NCI-H1092 treated with DMSO at 0.1 percent for 48 hours (cell line): ENCODE results near the gene TEAD3.

ENCODE experiments used
- DNase-seq: peaks from one replicate; lab custom pipeline; 2025; lab: John Stamatoyannopoulos, UW

TEAD3 gene

GRCh38 chr6:35475573-35475972 lies 21.3 kb downstream of the TEAD3 start:
- no peak for DNase-seq

GRCh38 chr6:35474942-35475570 lies 21.8 kb downstream of the TEAD3 start:
- DNase-seq, result no peak

- DNase-seq, result no peak
These were observed 22.5 kb downstream of the TEAD3 start for GRCh38 chr6:35474131-35474941.

- no peak for DNase-seq
These were observed 23.1 kb downstream of the TEAD3 start for GRCh38 chr6:35473850-35474130.

GRCh38 chr6:35473075-35473849 lies 23.6 kb downstream of the TEAD3 start:
- no peak for DNase-seq

- no peak for DNase-seq
These were observed 25.0 kb downstream of the TEAD3 start for GRCh38 chr6:35471836-35472345.

- no peak for DNase-seq
These were observed 26.2 kb downstream of the TEAD3 start for GRCh38 chr6:35470663-35471120.

- DNase-seq, result no peak
These were observed 26.9 kb downstream of the TEAD3 start for GRCh38 chr6:35469751-35470662.

- DNase-seq, result no peak
These were observed 27.7 kb downstream of the TEAD3 start for GRCh38 chr6:35468980-35469750.

- DNase-seq, result peak; percentile 92
These were observed 28.5 kb downstream of the TEAD3 start, which contains the start of gene RPL10A for GRCh38 chr6:35468181-35468979. Gene RPL10A (plus strand): TSS chr6:35468401. CDS start chr6:35468435, 34 bp downstream.

- no peak for DNase-seq
These were observed 31.2 kb downstream of the TEAD3 start for GRCh38 chr6:35465646-35466045.

GRCh38 chr6:35463292-35463691 lies 33.6 kb downstream of the TEAD3 start:
- no peak for DNase-seq

- DNase-seq, result no peak
These were observed 35.6 kb downstream of the TEAD3 start for GRCh38 chr6:35461270-35461669.

- DNase-seq, result no peak
These were observed 39.0 kb downstream of the TEAD3 start for GRCh38 chr6:35457907-35458306.

GRCh38 chr6:35454391-35455110 lies 42.3 kb downstream of the TEAD3 start:
- DNase-seq, result no peak

- no peak for DNase-seq
These were observed 43.6 kb downstream of the TEAD3 start for GRCh38 chr6:35453236-35453635.

- DNase-seq, result peak; percentile 72
These were observed 44.4 kb downstream of the TEAD3 start, which contains the start of gene FANCE for GRCh38 chr6:35452183-35453090. Gene FANCE (plus strand): TSS chr6:35452338. CDS start chr6:35452546, 208 bp downstream.
